ENCODE measurements around the gene NKTR. TPM values are rescaled to one million over a fixed set of nuclear protein-coding genes. Genes with fewer than 3 reads are reported as not detected.

Gene NKTR
- total and polyA plus RNA-seq, 9 of the 15 experiments (the other 6 are each of a cell fraction or from before 2014, with no cell fraction given) = 19.7 to 123 (median 92.6) TPM

DNA sequence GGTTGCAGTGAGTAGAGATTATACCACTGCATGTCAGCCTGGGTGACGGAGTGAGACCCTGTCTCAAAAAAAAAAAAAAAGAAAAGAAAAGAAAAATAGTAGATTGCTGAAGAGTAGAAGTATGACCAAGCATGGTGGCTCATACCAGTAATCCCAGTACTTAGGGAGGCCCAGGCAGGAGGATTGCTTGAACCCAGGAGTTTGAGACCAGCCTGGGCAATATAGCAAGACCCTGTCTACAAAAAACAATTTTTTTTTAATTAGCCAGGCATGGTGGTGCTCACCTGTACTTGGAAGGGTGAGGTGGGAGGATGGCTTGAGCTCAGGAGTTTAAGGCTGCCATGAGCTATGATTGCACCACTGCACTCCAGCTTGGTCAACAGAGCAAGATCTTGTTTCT, 2.5 kb downstream of the NKTR start:
- H3K27me3 ChIP-seq (ENCODE audit: control insufficient read depth in 2 of 2, insufficient read depth in 2 of 2, low read length in 2 of 2) = no peaks in the 10 kb centered on the region
- in situ Hi-C loops (cut with MboI) (no loop called here), intact Hi-C loops (cut with micrococcal nuclease) (no loop called here)
- no peaks in the 10 kb centered on the region for H3K9me1 ChIP-seq (ENCODE audit: control insufficient read depth, insufficient read depth, low read length)
- peak overlapping the region; percentile 99; the same call in 1 of the 2 replicates for H3K4me2 ChIP-seq (ENCODE audit: insufficient read depth, low read length)
- H3K36me3 ChIP-seq (ENCODE audit: control insufficient read depth, insufficient read depth, low read length) = peaks cover 33% of the 10 kb centered on the region
- no peak overlapping the region; the same call in 1 of the 2 replicates for H3K4me3 ChIP-seq
- no peak overlapping the region for H2AFZ ChIP-seq (ENCODE audit: low read depth, low read length)
- peak overlapping the region; percentile 62 to 93; a peak in 3 of 4 replicates for H3K9ac ChIP-seq (ENCODE audit: insufficient read depth in 1 of 2, low read depth in 2 of 2, low read length in 2 of 2)
- DNase-seq (ENCODE audit: extremely low read depth in 1 of 4, low spot score in 3 of 4) (no peak), FAIRE-seq (no peak), ATAC-seq (no peak)
- CTCF ChIA-PET (ENCODE audit: low intra/inter-chr PET ratio) = no interaction called here
- POLR2A ChIA-PET = interaction anchor here (0.6 to 1.7 kb wide), 3 partner anchors 10 to 22 kb away, joined by 3 to 7 read pairs (median 4); no protein-coding TSS in a partner anchor
- no TSS peak for BruUV-seq (replicated peaks)
- H3K4me1 ChIP-seq (replicated peaks in 1 of 2; ENCODE audit: control insufficient read depth in 2 of 2, insufficient read depth in 2 of 2, low read length in 2 of 2) = peaks cover 13 to 21% of the 10 kb centered on the region in 2 experiments
- peak overlapping the region; percentile 41; the same call in 2 of the 3 replicates for H3K27ac ChIP-seq (ENCODE audit: extremely low read depth, low read depth, low read length)
- H3K9me3 ChIP-seq (replicated peaks; ENCODE audit: control insufficient read depth, insufficient read depth, low read depth, low read length) = peaks cover 2% of the 10 kb centered on the region; the same call in 1 of the 2 replicates
- 100% methylated on average over 1 of the region's 1 CpG for WGBS (ENCODE audit: insufficient coverage, low coverage, missing lambda C conversion rate)
- H3K79me2 ChIP-seq (ENCODE audit: control insufficient read depth, insufficient read depth, low read length) = peaks cover 75% of the 10 kb centered on the region
- H4K20me1 ChIP-seq (replicated peaks; ENCODE audit: control insufficient read depth, insufficient read depth, low read length) = peaks cover 6% of the 10 kb centered on the region; the same call in 1 of the 2 replicates
- TF ChIP-seq PTRF (tag; IDR thresholded peaks at IDR 0.05) (no peak), CHCHD3 (CRISPR knock-in tag; IDR thresholded peaks at IDR 0.05) (no peak), CC2D1A (IDR thresholded peaks at IDR 0.05) (no peak), HDAC2 (IDR thresholded peaks at IDR 0.05) (peak; percentile 60; the same call in 1 of the 2 replicates), SRSF1 (IDR thresholded peaks at IDR 0.05; ENCODE audit: low read depth, low read length) (no peak), BCOR (IDR thresholded peaks at IDR 0.05) (peak; percentile 89), POLR2H (tag; IDR thresholded peaks at IDR 0.05; ENCODE audit: low read depth) (no peak), IRF2 (CRISPR knock-in tag; IDR thresholded peaks at IDR 0.05) (no peak), ZNF121 (CRISPR knock-in tag; conservative IDR thresholded peaks at IDR 0.05) (peak; percentile 99), ZNF830 (CRISPR knock-in tag; IDR thresholded peaks at IDR 0.05) (no peak), ZNF785 (CRISPR knock-in tag; IDR thresholded peaks at IDR 0.05) (no peak), RBM25 (IDR thresholded peaks at IDR 0.05; ENCODE audit: low read depth, low read length, severe bottlenecking) (peak; percentile 76), ZC3H4 (CRISPR knock-in tag; IDR thresholded peaks at IDR 0.05; ENCODE audit: borderline replicate concordance) (no peak), HLTF (IDR thresholded peaks at IDR 0.05) (0 out of 2 replicates have a peak, but pooled peaks have one; percentile 41), SRF (CRISPR knock-in tag; IDR thresholded peaks at IDR 0.05) (no peak), MCM2 (IDR thresholded peaks at IDR 0.05; ENCODE audit: low read depth) (no peak)
- TF ChIP-seq, protein P1, sequence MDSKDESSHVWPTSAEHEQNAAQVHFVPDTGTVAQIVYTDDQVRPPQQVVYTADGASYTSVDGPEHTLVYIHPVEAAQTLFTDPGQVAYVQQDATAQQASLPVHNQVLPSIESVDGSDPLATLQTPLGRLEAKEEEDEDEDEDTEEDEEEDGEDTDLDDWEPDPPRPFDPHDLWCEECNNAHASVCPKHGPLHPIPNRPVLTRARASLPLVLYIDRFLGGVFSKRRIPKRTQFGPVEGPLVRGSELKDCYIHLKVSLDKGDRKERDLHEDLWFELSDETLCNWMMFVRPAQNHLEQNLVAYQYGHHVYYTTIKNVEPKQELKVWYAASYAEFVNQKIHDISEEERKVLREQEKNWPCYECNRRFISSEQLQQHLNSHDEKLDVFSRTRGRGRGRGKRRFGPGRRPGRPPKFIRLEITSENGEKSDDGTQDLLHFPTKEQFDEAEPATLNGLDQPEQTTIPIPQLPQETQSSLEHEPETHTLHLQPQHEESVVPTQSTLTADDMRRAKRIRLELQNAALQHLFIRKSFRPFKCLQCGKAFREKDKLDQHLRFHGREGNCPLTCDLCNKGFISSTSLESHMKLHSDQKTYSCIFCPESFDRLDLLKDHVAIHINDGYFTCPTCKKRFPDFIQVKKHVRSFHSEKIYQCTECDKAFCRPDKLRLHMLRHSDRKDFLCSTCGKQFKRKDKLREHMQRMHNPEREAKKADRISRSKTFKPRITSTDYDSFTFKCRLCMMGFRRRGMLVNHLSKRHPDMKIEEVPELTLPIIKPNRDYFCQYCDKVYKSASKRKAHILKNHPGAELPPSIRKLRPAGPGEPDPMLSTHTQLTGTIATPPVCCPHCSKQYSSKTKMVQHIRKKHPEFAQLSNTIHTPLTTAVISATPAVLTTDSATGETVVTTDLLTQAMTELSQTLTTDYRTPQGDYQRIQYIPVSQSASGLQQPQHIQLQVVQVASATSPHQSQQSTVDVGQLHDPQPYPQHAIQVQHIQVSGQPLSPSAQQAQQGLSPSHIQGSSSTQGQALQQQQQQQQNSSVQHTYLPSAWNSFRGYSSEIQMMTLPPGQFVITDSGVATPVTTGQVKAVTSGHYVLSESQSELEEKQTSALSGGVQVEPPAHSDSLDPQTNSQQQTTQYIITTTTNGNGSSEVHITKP (IDR thresholded peaks at IDR 0.05; ENCODE audit: partially characterized antibody) = peak; percentile 22
- TF ChIP-seq, protein P2, sequence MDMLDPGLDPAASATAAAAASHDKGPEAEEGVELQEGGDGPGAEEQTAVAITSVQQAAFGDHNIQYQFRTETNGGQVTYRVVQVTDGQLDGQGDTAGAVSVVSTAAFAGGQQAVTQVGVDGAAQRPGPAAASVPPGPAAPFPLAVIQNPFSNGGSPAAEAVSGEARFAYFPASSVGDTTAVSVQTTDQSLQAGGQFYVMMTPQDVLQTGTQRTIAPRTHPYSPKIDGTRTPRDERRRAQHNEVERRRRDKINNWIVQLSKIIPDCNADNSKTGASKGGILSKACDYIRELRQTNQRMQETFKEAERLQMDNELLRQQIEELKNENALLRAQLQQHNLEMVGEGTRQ (CRISPR knock-in tag; IDR thresholded peaks at IDR 0.05) = no peak
- TF ChIP-seq, protein P3, sequence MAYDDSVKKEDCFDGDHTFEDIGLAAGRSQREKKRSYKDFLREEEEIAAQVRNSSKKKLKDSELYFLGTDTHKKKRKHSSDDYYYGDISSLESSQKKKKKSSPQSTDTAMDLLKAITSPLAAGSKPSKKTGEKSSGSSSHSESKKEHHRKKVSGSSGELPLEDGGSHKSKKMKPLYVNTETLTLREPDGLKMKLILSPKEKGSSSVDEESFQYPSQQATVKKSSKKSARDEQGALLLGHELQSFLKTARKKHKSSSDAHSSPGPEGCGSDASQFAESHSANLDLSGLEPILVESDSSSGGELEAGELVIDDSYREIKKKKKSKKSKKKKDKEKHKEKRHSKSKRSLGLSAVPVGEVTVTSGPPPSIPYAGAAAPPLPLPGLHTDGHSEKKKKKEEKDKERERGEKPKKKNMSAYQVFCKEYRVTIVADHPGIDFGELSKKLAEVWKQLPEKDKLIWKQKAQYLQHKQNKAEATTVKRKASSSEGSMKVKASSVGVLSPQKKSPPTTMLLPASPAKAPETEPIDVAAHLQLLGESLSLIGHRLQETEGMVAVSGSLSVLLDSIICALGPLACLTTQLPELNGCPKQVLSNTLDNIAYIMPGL (CRISPR knock-in tag; IDR thresholded peaks at IDR 0.05) = no peak

Measured in K562 (cell line).